ENCODE data around the gene ACSM4. TPM values are rescaled to one million over a fixed set of nuclear protein-coding genes. Genes with fewer than 3 reads are reported as not detected.

Gene ACSM4
- total RNA-seq, 1 donor from 2014 or later, result not detected

DNA sequence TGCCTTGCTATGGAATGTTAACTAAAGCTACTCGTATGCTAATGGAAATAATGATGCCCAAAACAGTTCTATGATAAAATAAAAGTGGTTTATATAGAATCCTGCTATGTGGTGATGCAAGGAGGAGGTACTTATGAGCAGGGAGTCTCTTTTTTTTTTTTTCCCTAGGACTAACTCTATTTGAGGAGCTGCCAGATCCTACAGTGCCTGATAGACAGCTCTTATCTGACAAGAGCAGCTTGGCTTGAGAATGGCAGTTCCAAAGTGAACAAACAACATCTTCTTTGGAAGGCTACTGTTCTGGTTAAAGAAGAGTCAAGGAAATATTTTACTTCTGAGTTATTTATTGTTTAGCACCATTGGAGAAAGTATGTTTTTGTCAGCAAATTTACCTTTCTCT, 10.2 kb upstream of the ACSM4 start:
- Histone ChIP-seq H3K9me3 (no peaks in the 10 kb centered on the region), H3K4me3 (no peak overlapping the region), H3K27me3 (no peaks in the 10 kb centered on the region), H3K27ac (no peak overlapping the region), H3K36me3 (no peaks in the 10 kb centered on the region), H3K4me1 (no peaks in the 10 kb centered on the region)
- TF ChIP-seq POLR2AphosphoS5 (IDR thresholded peaks at IDR 0.05; ENCODE audit: insufficient read depth in 1 of 2, low read depth in 1 of 2) (no peak), POLR2A (IDR thresholded peaks at IDR 0.05) (no peak)
- TF ChIP-seq, protein P1, sequence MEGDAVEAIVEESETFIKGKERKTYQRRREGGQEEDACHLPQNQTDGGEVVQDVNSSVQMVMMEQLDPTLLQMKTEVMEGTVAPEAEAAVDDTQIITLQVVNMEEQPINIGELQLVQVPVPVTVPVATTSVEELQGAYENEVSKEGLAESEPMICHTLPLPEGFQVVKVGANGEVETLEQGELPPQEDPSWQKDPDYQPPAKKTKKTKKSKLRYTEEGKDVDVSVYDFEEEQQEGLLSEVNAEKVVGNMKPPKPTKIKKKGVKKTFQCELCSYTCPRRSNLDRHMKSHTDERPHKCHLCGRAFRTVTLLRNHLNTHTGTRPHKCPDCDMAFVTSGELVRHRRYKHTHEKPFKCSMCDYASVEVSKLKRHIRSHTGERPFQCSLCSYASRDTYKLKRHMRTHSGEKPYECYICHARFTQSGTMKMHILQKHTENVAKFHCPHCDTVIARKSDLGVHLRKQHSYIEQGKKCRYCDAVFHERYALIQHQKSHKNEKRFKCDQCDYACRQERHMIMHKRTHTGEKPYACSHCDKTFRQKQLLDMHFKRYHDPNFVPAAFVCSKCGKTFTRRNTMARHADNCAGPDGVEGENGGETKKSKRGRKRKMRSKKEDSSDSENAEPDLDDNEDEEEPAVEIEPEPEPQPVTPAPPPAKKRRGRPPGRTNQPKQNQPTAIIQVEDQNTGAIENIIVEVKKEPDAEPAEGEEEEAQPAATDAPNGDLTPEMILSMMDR (IDR thresholded peaks at IDR 0.05), result no peak
- DNase-seq (ENCODE audit: extremely low spot score in 2 of 2), result no peak
- intact Hi-C loops (cut with DNase I), result no loop called here

DNA sequence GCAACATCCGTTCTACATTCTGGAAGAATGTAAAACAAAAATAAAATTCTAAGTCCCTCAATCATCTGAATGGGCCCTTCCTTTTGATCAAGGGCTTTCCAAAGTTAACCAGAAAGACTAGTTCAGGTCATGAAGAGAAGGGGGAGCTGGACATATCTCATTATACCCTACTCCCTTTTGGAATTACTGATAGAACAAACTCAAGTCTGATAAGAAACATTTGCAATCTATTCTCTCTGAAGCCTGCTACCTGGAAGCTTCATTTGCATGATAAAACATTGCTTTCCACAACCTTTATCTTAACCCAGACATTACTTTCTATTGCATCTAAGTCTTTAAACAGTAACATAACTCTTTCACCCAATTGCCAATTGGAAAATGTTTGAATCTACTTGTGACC, 8.3 kb upstream of the ACSM4 start:
- Histone ChIP-seq H3K4me3 (no peak overlapping the region), H3K27ac (no peak overlapping the region), H3K36me3 (no peaks in the 10 kb centered on the region), H3K9me3 (no peaks in the 10 kb centered on the region), H3K27me3 (no peaks in the 10 kb centered on the region), H3K4me1 (no peaks in the 10 kb centered on the region)
- TF ChIP-seq POLR2A (IDR thresholded peaks at IDR 0.05) (no peak), POLR2AphosphoS5 (IDR thresholded peaks at IDR 0.05; ENCODE audit: insufficient read depth in 1 of 2, low read depth in 1 of 2) (no peak)
- TF ChIP-seq, protein P1 (IDR thresholded peaks at IDR 0.05), result no peak
- intact Hi-C loops (cut with DNase I), result no loop called here
- DNase-seq (ENCODE audit: extremely low spot score in 2 of 2), result no peak

DNA sequence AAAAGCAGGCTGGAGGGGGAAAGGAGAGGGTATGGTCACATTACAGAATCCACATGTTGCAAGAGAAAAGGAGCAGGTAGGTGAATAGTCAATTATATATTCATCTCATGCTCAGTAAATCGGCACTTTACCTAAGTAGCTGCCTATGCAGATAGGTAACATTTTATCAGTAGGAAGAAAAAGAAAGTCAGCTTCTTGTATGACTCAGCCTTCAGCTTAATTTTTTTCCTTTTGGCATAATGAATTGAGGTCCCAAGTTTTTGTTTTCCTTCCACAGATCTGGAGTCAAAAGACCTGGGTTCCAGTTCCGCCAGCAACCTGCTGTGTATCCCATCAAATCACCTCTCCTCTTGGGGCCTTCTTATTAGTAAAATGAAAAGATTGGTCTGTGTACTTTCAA, 6.0 kb upstream of the ACSM4 start:
- H3K4me1 ChIP-seq, result no peaks in the 10 kb centered on the region
- H3K36me3 ChIP-seq, result no peaks in the 10 kb centered on the region
- no peaks in the 10 kb centered on the region for H3K9me3 ChIP-seq
- H3K4me3 ChIP-seq, result no peak overlapping the region
- TF ChIP-seq POLR2AphosphoS5 (IDR thresholded peaks at IDR 0.05; ENCODE audit: insufficient read depth in 1 of 2, low read depth in 1 of 2) (no peak), POLR2A (IDR thresholded peaks at IDR 0.05) (no peak)
- TF ChIP-seq, protein P1 (IDR thresholded peaks at IDR 0.05), result no peak
- H3K27ac ChIP-seq, result no peak overlapping the region
- no peaks in the 10 kb centered on the region for H3K27me3 ChIP-seq
- intact Hi-C loops (cut with DNase I), result no loop called here
- no peak for DNase-seq (ENCODE audit: extremely low spot score in 2 of 2)

DNA sequence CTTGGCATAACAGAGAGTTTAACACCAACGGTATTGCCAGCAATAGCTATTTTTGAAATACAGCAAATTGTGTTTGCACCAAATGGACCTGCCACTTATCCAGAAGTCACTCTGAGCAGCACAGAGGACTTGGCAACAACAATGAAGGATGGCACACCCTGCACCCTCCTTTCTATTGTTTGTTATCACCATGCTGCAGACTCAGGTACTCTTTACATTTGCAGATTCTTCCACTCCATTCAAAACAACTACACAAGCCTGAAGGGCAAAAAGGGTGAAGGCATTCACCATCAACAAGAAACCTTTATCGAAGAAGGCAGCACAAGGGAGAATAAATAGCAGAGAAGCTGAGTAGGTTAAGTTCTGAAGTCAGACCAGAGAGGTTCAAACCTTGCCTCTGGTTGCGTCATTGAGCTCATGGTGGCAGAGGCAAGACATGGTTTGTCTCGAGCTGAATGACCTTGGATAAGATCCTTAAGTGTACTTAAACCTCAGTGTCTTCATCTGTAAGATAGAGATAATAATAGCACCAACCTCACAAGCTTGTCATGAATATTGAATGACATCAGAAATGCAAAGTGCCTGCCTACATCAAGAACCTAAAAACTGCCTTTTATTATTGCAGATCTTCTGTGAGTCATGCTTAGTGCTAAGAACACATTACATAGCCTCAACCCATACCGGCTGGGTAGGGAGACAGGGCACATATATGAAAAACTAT, 1.4 kb upstream of the ACSM4 start:
- H3K4me3 ChIP-seq, result no peak overlapping the region
- H3K4me1 ChIP-seq, result no peaks in the 10 kb centered on the region
- no peaks in the 10 kb centered on the region for H3K36me3 ChIP-seq
- intact Hi-C loops (cut with DNase I), result no loop called here
- H3K27ac ChIP-seq, result no peak overlapping the region
- H3K27me3 ChIP-seq, result no peaks in the 10 kb centered on the region
- TF ChIP-seq, protein P1 (IDR thresholded peaks at IDR 0.05), result no peak
- no peak for TF ChIP-seq POLR2A (IDR thresholded peaks at IDR 0.05)
- no peaks in the 10 kb centered on the region for H3K9me3 ChIP-seq
- DNase-seq (ENCODE audit: extremely low spot score in 2 of 2), result no peak

DNA sequence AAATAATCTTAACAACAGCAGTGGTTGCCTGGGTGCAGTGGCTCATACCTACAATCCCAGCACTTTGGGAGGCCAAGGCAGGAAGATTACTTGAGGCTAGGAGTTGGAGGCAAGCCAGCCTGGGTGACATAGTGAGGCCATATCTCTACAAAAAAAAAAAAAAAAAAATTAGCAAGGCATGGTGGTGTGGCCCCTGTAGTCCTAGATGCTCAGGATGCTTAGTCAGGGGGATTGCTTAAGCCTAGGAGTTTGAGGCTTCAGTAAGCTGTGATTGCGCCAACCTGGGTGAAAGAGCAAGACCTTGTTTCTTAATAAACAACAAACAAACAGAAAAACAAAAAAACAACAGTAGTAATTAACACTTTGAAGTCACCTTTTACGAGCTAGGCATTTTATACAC, 642 bp upstream of the ACSM4 start:
- Histone ChIP-seq H3K4me1 (no peaks in the 10 kb centered on the region), H3K27ac (no peak overlapping the region), H3K27me3 (no peaks in the 10 kb centered on the region), H3K9me3 (no peaks in the 10 kb centered on the region), H3K4me3 (no peak overlapping the region), H3K36me3 (no peaks in the 10 kb centered on the region)
- DNase-seq (ENCODE audit: extremely low spot score in 2 of 2), result no peak
- TF ChIP-seq POLR2AphosphoS5 (IDR thresholded peaks at IDR 0.05; ENCODE audit: insufficient read depth in 1 of 2, low read depth in 1 of 2) (no peak), POLR2A (IDR thresholded peaks at IDR 0.05) (no peak)
- TF ChIP-seq, protein P1 (IDR thresholded peaks at IDR 0.05), result no peak
- intact Hi-C loops (cut with DNase I), result no loop called here

Data from vagina (tissue), 2 donors.